GM19023 (cell line): ENCODE data around the gene TAF5L.
A peak's percentile ranks its signal among the peaks of the same experiment; 100 is the strongest.
"Not testable (repeated sequence)": the region's sequence is repeated elsewhere in the genome, so short reads cannot be mapped to it uniquely, and the experiment has no call there.

ENCODE experiments used
- ATAC-seq: cut with Tn5 transposase; IDR thresholded peaks from one replicate; pipeline ENCODE4 v1.9.1; 2021; ENCODE audit warnings: mild to moderate bottlenecking, moderate library complexity; ENCODE audit not compliant: unreplicated experiment

TAF5L gene

GRCh38 chr1:229642970-229643369, 17.0 kb upstream of the TAF5L start:
- no peak for ATAC-seq

GRCh38 chr1:229642376-229642775, 16.5 kb upstream of the TAF5L start:
- no peak for ATAC-seq

- ATAC-seq = no peak
Measured at GRCh38 chr1:229641306-229641705, 15.4 kb upstream of the TAF5L start.

GRCh38 chr1:229640455-229640854, 14.5 kb upstream of the TAF5L start:
- no peak for ATAC-seq

GRCh38 chr1:229637746-229638145, 11.8 kb upstream of the TAF5L start:
- ATAC-seq = no peak

- ATAC-seq = no peak
Measured at GRCh38 chr1:229636042-229636441, 10.1 kb upstream of the TAF5L start.

GRCh38 chr1:229631966-229632365, 6.0 kb upstream of the TAF5L start:
- no peak for ATAC-seq

GRCh38 chr1:229631148-229631547, 5.2 kb upstream of the TAF5L start:
- no peak for ATAC-seq

- ATAC-seq = no peak
Measured at GRCh38 chr1:229629261-229629660, 3.3 kb upstream of the TAF5L start.

- ATAC-seq = no peak
Measured at GRCh38 chr1:229627003-229627402, 1.1 kb upstream of the TAF5L start.

GRCh38 chr1:229625071-229625914, 629 bp downstream of the TAF5L start:
- peak; percentile 44 for ATAC-seq

GRCh38 chr1:229624521-229625070, 1.3 kb downstream of the TAF5L start:
- no peak for ATAC-seq

GRCh38 chr1:229623838-229624237, 2.1 kb downstream of the TAF5L start:
- no peak for ATAC-seq

GRCh38 chr1:229623225-229623624, 2.7 kb downstream of the TAF5L start:
- ATAC-seq = no peak

- ATAC-seq = not testable (repeated sequence)
Measured at GRCh38 chr1:229622641-229623120, 3.2 kb downstream of the TAF5L start.

GRCh38 chr1:229621663-229622062, 4.3 kb downstream of the TAF5L start:
- no peak for ATAC-seq

- no peak for ATAC-seq
Measured at GRCh38 chr1:229620876-229621275, 5.0 kb downstream of the TAF5L start.

- no peak for ATAC-seq
Measured at GRCh38 chr1:229619614-229620013, 6.3 kb downstream of the TAF5L start.

GRCh38 chr1:229619002-229619401, 6.9 kb downstream of the TAF5L start:
- ATAC-seq = no peak

- ATAC-seq = no peak
Measured at GRCh38 chr1:229617351-229618100, 8.4 kb downstream of the TAF5L start.

- ATAC-seq = no peak
Measured at GRCh38 chr1:229614701-229615100, 11.2 kb downstream of the TAF5L start.

GRCh38 chr1:229613938-229614337, 12.0 kb downstream of the TAF5L start:
- ATAC-seq = no peak
